Uterus (tissue), 2 donors: ENCODE results near the gene GNB1.

ENCODE experiments used
- CTCF ChIP-seq, 4 experiments: fragments of 200-600 bp in 2 of 4; fragments of 450-650 bp in 2 of 4; sonication (generic) in 2 of 4; IDR thresholded peaks; one replicate each; pipeline ENCODE4 v1.5.1; 2016 to 2019; ENCODE audit warnings: antibody characterized with exemption in 4 of 4, mild to moderate bottlenecking in 2 of 4, moderate library complexity in 1 of 4
- POLR2A ChIP-seq, 2 donors: fragments of 450-650 bp; IDR thresholded peaks; one replicate each; pipeline ENCODE4 v1.6.1; 2016; ENCODE audit warnings: antibody characterized with exemption in 2 of 2, mild to moderate bottlenecking in 1 of 2, moderate library complexity in 1 of 2

GRCh38 chr1:1788646-1789431, 102.0 kb downstream of the GNB1 start:
- no peak for TF ChIP-seq CTCF (IDR thresholded peaks at IDR 0.05)
- no peak for TF ChIP-seq POLR2A (IDR thresholded peaks at IDR 0.05)
